Spleen (tissue), 7 donors: Measurements from ENCODE around the gene APOL4.

ENCODE experiments used
- CTCF ChIP-seq, 11 experiments: fragments of 200-600 bp in 7 of 11; fragments of 450-650 bp in 4 of 11; sonication (generic) in 4 of 11; IDR thresholded peaks in 8 of 11; conservative IDR thresholded peaks in 3 of 11; 1 replicate in 7 of 11; 2 replicates in 4 of 11; pipeline versions ENCODE4 v1.4.0 to v1.8.0; 2016 to 2021; ENCODE audit warnings: antibody characterized with exemption in 11 of 11, inconsistent platforms in 4 of 11, mild to moderate bottlenecking in 1 of 11
- POLR2A ChIP-seq, 3 donors: fragments of 450-650 bp; IDR thresholded peaks; one replicate each; pipeline ENCODE4 v1.5.1; 2017; ENCODE audit warnings: antibody characterized with exemption in 3 of 3, mild to moderate bottlenecking in 1 of 3
- POLR2AphosphoS5 ChIP-seq, 3 donors: sonication (generic); formaldehyde crosslinking; IDR thresholded peaks; one replicate each; pipeline ENCODE4 v1.5.1; 2017; ENCODE audit warnings: antibody characterized with exemption in 3 of 3
- donor health status: DM: no; HTN: no; CAD: no; lungs with moderate emphysema.
- donor health status: DM: no; HTN: no; CAD: no.
- donor health status: DM: no; HTN: no; CAD: no.

- TF ChIP-seq CTCF (IDR thresholded peaks at IDR 0.05 in 8 of 11, conservative IDR thresholded peaks at IDR 0.05 in 3 of 11) (no peak), POLR2A (IDR thresholded peaks at IDR 0.05) (no peak), POLR2AphosphoS5 (IDR thresholded peaks at IDR 0.05) (no peak)
These were observed 11.3 kb upstream of the APOL4 start for GRCh38 chr22:36212901-36213300.
